Keratinocyte (primary cell): Measurements from ENCODE around the gene TELO2. TPM values are rescaled to one million over a fixed set of nuclear protein-coding genes. Genes with fewer than 3 reads are reported as not detected.
"Not testable (repeated sequence)": the region's sequence is repeated elsewhere in the genome, so short reads cannot be mapped to it uniquely, and the experiment has no call there.

Experiments used
- DNase-seq: peaks from one replicate; pipeline ENCODE4 v3.0.0-alpha.2; 2011; ENCODE audit warnings: low read depth, missing footprints, low spot score
- FAIRE-seq: peaks from 2 replicates; lab custom pipeline; 2011; peaks lifted over from hg19 to GRCh38; lab: Jason Lieb, UNC
- H2AFZ ChIP-seq: 2 replicates; pipeline ENCODE4 v1.6.0; 2012; ENCODE audit warnings: low read length, control low read depth, inconsistent platforms; ENCODE audit not compliant: control insufficient read depth
- H3K27ac ChIP-seq: 2 replicates; pipeline ENCODE4 v1.5.1; 2011; ENCODE audit warnings: low read length; ENCODE audit not compliant: control insufficient read depth, insufficient read depth
- H3K27me3 ChIP-seq: 3 replicates; pipeline ENCODE4 v1.6.0; 2011; ENCODE audit warnings: low read length; ENCODE audit not compliant: control insufficient read depth, insufficient read depth; ENCODE audit errors: extremely low read depth
- H3K36me3 ChIP-seq, 2 experiments: 2 replicates in 1 of 2; 3 replicates in 1 of 2; pipeline ENCODE4 v1.5.1; 2011; ENCODE audit warnings: low read length in 2 of 2, mild to moderate bottlenecking in 1 of 2; ENCODE audit not compliant: control insufficient read depth in 2 of 2, insufficient read depth in 2 of 2; ENCODE audit errors: extremely low read depth in 1 of 2
- H3K4me1 ChIP-seq: 3 replicates; pipeline ENCODE4 v1.5.1; 2011; ENCODE audit warnings: low read length; ENCODE audit not compliant: control insufficient read depth, insufficient read depth; ENCODE audit errors: extremely low read depth
- H3K4me2 ChIP-seq: 3 replicates; pipeline ENCODE4 v1.6.0; 2011; ENCODE audit warnings: low read depth, low read length; ENCODE audit not compliant: control insufficient read depth, insufficient read depth; ENCODE audit errors: extremely low read depth
- H3K4me3 ChIP-seq, 3 experiments: fragments of 200-600 bp in 1 of 3; sonication (generic) in 1 of 3; 2 replicates in 2 of 3; 3 replicates in 1 of 3; pipeline ENCODE4 v1.5.1; 2011 to 2016; ENCODE audit warnings: low read length in 3 of 3, mild to moderate bottlenecking in 3 of 3, control low read depth in 2 of 3, inconsistent platforms in 1 of 3, low read depth in 1 of 3, mixed read lengths in 1 of 3, mixed run types in 1 of 3, moderate library complexity in 1 of 3; ENCODE audit not compliant: control insufficient read depth in 2 of 3, insufficient read depth in 2 of 3; ENCODE audit errors: extremely low read depth in 1 of 3
- H3K79me2 ChIP-seq: 2 replicates; pipeline ENCODE4 v1.6.0; 2012; ENCODE audit warnings: low read length; ENCODE audit not compliant: control insufficient read depth, insufficient read depth
- H3K9ac ChIP-seq: 3 replicates; pipeline ENCODE4 v1.6.0; 2011; ENCODE audit warnings: low read length; ENCODE audit not compliant: control insufficient read depth, insufficient read depth; ENCODE audit errors: extremely low read depth
- H3K9me1 ChIP-seq: 3 replicates; pipeline ENCODE4 v1.6.0; 2011; ENCODE audit warnings: low read length; ENCODE audit not compliant: control insufficient read depth, insufficient read depth; ENCODE audit errors: extremely low read depth
- H3K9me3 ChIP-seq: 2 replicates; pipeline ENCODE4 v1.5.1; 2012; ENCODE audit warnings: low read depth, low read length; ENCODE audit not compliant: control insufficient read depth
- H4K20me1 ChIP-seq: 3 replicates; pipeline ENCODE4 v1.6.0; 2011; ENCODE audit warnings: low read length; ENCODE audit not compliant: control insufficient read depth, insufficient read depth; ENCODE audit errors: extremely low read depth
- CTCF ChIP-seq, 3 experiments: IDR thresholded peaks in 1 of 3; conservative IDR thresholded peaks in 1 of 3; optimal IDR thresholded peaks in 1 of 3; 2 replicates in 2 of 3; 3 replicates in 1 of 3; pipeline versions ENCODE3 to v1.5.1; 2011; ENCODE audit warnings: low read length in 3 of 3, mild to moderate bottlenecking in 3 of 3, moderate library complexity in 2 of 3, control low read depth in 1 of 3, inconsistent platforms in 1 of 3; ENCODE audit not compliant: insufficient read depth in 2 of 3; ENCODE audit errors: extremely low read depth in 1 of 3
- EZH2 ChIP-seq: IDR thresholded peaks from one replicate; pipeline ENCODE4 v1.6.1; 2012; ENCODE audit warnings: inconsistent platforms, mild to moderate bottlenecking, low read length, moderate library complexity
- dilution Hi-C: fragments of 300-500 bp; cut with MboI; formaldehyde crosslinking; loops from one replicate; pipeline ENCODE4 v1.7.0; 2020; ENCODE audit warnings: low sequenced_read_pairs; ENCODE audit not compliant: extremely low pct_ligation_motif_present
- polyA plus RNA-seq, 5 experiments: library from polyadenylated mRNA; depleted of rRNA in 3 of 5; stranded (reverse) in 3 of 5; stranded (forward) in 1 of 5; unstranded in 1 of 5; fragments of >200 nt; gene quantifications; 1 replicate in 1 of 5; 2 replicates in 3 of 5; 3 replicates in 1 of 5; pipeline versions ENCODE4 v1.2.1 to v1.2.3, GENCODE V29; 2011 to 2012; ENCODE audit warnings: missing spikeins in 2 of 5, low read depth in 1 of 5, low replicate concordance in 1 of 5

The TELO2 gene
- polyA plus RNA-seq, 1 donor (not counting 4 experiments of a cell fraction or from before 2014, with no cell fraction given) = 7.9 TPM

GRCh38 chr16:1477033-1477432 is 16.1 kb upstream of the TELO2 start:
- Histone ChIP-seq H3K9me1 (no peaks in the 10 kb centered on the region), H3K36me3 (no peaks in the 10 kb centered on the region), H3K4me2 (no peak overlapping the region), H4K20me1 (no peaks in the 10 kb centered on the region), H3K4me3 (no peak overlapping the region), H2AFZ (no peak overlapping the region), H3K27ac (no peak overlapping the region), H3K79me2 (peaks cover 13% of the 10 kb centered on the region), H3K9ac (no peak overlapping the region), H3K9me3 (no peaks in the 10 kb centered on the region), H3K4me1 (peaks cover 14% of the 10 kb centered on the region), H3K27me3 (no peaks in the 10 kb centered on the region)
- no peak for FAIRE-seq
- dilution Hi-C loops = no loop called here
- DNase-seq = no peak
- TF ChIP-seq EZH2 (no peak), CTCF (optimal IDR thresholded peaks at IDR 0.05 in 1 of 3, IDR thresholded peaks at IDR 0.05 in 1 of 3, conservative IDR thresholded peaks at IDR 0.05 in 1 of 3; ENCODE audit: extremely low read depth in 1 of 3, insufficient read depth in 2 of 3, low read length in 3 of 3) (no peak)

DNA sequence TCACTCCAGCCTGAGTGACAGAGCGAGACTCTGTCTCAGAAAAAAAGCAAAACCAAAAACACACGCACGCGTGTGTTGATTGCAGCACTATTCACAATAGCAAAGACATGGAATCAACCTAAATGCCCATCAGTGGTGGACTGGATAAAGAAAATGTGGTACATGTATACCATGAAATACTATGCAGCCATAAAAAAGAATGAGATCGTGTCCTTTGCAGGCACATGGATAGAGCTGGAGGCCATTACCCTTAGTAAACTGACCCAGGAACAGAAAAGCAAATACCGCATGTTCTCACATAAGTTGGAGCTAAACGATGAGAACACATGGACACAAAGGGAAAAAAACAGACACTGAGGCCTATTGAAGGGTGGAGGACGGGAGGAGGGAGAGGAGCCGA is 14.2 kb upstream of the TELO2 start:
- H3K9me3 ChIP-seq, H3K4me3 ChIP-seq, H3K79me2 ChIP-seq, FAIRE-seq, H3K9ac ChIP-seq, H3K9me1 ChIP-seq, H3K36me3 ChIP-seq, H3K27me3 ChIP-seq, H4K20me1 ChIP-seq, H3K27ac ChIP-seq, H3K4me2 ChIP-seq, H2AFZ ChIP-seq, DNase-seq, dilution Hi-C loops: not testable (repeated sequence)
- H3K4me1 ChIP-seq = peaks cover 12% of the 10 kb centered on the region
